ENCODE results near the gene PCBD1.

GRCh38 chr10:70927189-70927943 lies 39.0 kb upstream of the PCBD1 start:
- TF ChIP-seq TARDBP (IDR thresholded peaks at IDR 0.05) (no peak), ARNT (IDR thresholded peaks at IDR 0.05) (no peak), FOXM1 (IDR thresholded peaks at IDR 0.05; ENCODE audit: borderline replicate concordance) (no peak), FOXA1 (IDR thresholded peaks at IDR 0.05) (no peak)
- TF ChIP-seq, protein P1, sequence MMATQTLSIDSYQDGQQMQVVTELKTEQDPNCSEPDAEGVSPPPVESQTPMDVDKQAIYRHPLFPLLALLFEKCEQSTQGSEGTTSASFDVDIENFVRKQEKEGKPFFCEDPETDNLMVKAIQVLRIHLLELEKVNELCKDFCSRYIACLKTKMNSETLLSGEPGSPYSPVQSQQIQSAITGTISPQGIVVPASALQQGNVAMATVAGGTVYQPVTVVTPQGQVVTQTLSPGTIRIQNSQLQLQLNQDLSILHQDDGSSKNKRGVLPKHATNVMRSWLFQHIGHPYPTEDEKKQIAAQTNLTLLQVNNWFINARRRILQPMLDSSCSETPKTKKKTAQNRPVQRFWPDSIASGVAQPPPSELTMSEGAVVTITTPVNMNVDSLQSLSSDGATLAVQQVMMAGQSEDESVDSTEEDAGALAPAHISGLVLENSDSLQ (IDR thresholded peaks at IDR 0.05): no peak

Measured in HEK293T (cell line).